PC-3 (cell line): ENCODE measurements around the gene ZSWIM1.

Source experiments
- EZH2 ChIP-seq: fragments of 300-600 bp; sonication (generic); IDR thresholded peaks from one replicate; pipeline ENCODE4 v1.6.1; 2017; ENCODE audit warnings: antibody characterized with exemption, mild to moderate bottlenecking, low read length; ENCODE audit not compliant: unreplicated experiment
- EZH2phosphoT487 ChIP-seq: fragments of 300-600 bp; sonication (generic); IDR thresholded peaks from 2 replicates; pipeline ENCODE4 v1.6.1; 2018; ENCODE audit warnings: mild to moderate bottlenecking, antibody characterized with exemption, low read length, borderline replicate concordance
- TF ChIP-seq, protein P1 (sequence below): fragments of 300-600 bp; sonication (generic); conservative IDR thresholded peaks from 2 replicates; pipeline ENCODE4 v1.5.1; 2017; ENCODE audit warnings: antibody characterized with exemption, low read depth, mild to moderate bottlenecking, low read length

DNA sequence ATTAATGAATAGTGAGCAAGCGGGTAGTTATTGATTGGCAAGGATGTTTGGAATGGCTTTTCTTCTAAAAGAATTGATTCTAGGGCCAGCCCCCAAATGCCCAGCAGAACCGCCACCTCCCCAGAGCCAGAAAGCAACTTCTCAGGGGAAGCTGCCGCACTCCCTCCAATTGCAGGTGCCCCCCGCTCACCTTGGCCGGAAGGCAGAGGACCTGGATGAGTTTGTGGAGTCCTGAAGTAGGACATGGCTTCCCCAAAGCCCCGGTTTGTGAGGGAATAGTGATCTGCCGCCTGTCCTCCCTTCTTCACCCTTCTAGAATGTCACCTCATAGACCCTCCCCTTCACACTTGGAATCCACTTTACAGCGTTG, 6.3 kb downstream of the ZSWIM1 start, which contains the start of gene SPATA25:
- TF ChIP-seq, protein P1, sequence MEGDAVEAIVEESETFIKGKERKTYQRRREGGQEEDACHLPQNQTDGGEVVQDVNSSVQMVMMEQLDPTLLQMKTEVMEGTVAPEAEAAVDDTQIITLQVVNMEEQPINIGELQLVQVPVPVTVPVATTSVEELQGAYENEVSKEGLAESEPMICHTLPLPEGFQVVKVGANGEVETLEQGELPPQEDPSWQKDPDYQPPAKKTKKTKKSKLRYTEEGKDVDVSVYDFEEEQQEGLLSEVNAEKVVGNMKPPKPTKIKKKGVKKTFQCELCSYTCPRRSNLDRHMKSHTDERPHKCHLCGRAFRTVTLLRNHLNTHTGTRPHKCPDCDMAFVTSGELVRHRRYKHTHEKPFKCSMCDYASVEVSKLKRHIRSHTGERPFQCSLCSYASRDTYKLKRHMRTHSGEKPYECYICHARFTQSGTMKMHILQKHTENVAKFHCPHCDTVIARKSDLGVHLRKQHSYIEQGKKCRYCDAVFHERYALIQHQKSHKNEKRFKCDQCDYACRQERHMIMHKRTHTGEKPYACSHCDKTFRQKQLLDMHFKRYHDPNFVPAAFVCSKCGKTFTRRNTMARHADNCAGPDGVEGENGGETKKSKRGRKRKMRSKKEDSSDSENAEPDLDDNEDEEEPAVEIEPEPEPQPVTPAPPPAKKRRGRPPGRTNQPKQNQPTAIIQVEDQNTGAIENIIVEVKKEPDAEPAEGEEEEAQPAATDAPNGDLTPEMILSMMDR = no peak
- TF ChIP-seq EZH2 (no peak), EZH2phosphoT487 (no peak)
